Gastroesophageal sphincter (tissue), 4 donors: ENCODE measurements around the gene USP6NL. TPM values are rescaled to one million over a fixed set of nuclear protein-coding genes. Genes with fewer than 3 reads are reported as not detected.

Experiments
- ATAC-seq: fragments of 150-250 bp; one replicate; pipeline ENCODE4 v1.9.1; 2016; ENCODE audit warnings: mild to moderate bottlenecking, moderate library complexity
- H3K27ac ChIP-seq, 4 donors: fragments of 200-600 bp; sonication (generic) in 3 of 4; 1 replicate in 3 of 4; 2 replicates in 1 of 4; pipeline ENCODE4 v1.5.1; 2016 to 2019
- H3K27me3 ChIP-seq: fragments of 200-600 bp; sonication (generic); one replicate; pipeline ENCODE4 v1.5.1; 2019
- H3K36me3 ChIP-seq, 2 donors: fragments of 200-600 bp; sonication (generic); one replicate each; pipeline ENCODE4 v1.5.1; 2019; ENCODE audit warnings: control low read depth in 1 of 2
- H3K4me1 ChIP-seq, 3 donors: fragments of 200-600 bp; sonication (generic); 1 replicate in 2 of 3; 2 replicates in 1 of 3; pipeline ENCODE4 v1.5.1; 2016 to 2019; ENCODE audit warnings: control low read depth in 2 of 3
- H3K4me3 ChIP-seq, 2 donors: fragments of 200-600 bp; sonication (generic); one replicate each; pipeline ENCODE4 v1.5.1; 2019; ENCODE audit warnings: mild to moderate bottlenecking in 1 of 2, moderate library complexity in 1 of 2
- H3K9me3 ChIP-seq, 3 donors: fragments of 200-600 bp; sonication (generic); one replicate each; pipeline ENCODE4 v1.5.1; 2017 to 2019; ENCODE audit warnings: control low read depth in 2 of 3
- EP300 ChIP-seq: sonication (generic); formaldehyde crosslinking; IDR thresholded peaks from one replicate; pipeline ENCODE4 v1.6.1; 2017; ENCODE audit warnings: antibody characterized with exemption, mild to moderate bottlenecking
- POLR2A ChIP-seq, 2 donors: fragments of 450-650 bp; IDR thresholded peaks; one replicate each; pipeline ENCODE4 v1.6.1; 2017; ENCODE audit warnings: antibody characterized with exemption in 2 of 2, mild to moderate bottlenecking in 2 of 2, moderate library complexity in 1 of 2
- POLR2AphosphoS5 ChIP-seq: sonication (generic); formaldehyde crosslinking; IDR thresholded peaks from one replicate; pipeline ENCODE4 v1.6.1; 2017; ENCODE audit warnings: antibody characterized with exemption
- WGBS, 2 donors: methylation state at CpG; one replicate each; pipeline ENCODE4 v1.1.5; 2018; ENCODE audit warnings: low coverage in 1 of 2; 5-methylcytosine and 5-hydroxymethylcytosine counted together
- total RNA-seq, 4 donors: library from RNA; depleted of rRNA; stranded (reverse); fragments of >200 nt; gene quantifications; one replicate each; pipeline ENCODE4 v1.1.0, GENCODE V29; 2016
- TF ChIP-seq, protein P1 (sequence below), 4 experiments: fragments of 200-600 bp in 2 of 4; fragments of 450-650 bp in 2 of 4; sonication (generic) in 1 of 4; IDR thresholded peaks; one replicate each; pipeline ENCODE4 v1.5.1; 2017 to 2019; ENCODE audit warnings: antibody characterized with exemption in 4 of 4, mild to moderate bottlenecking in 2 of 4, moderate library complexity in 2 of 4

The USP6NL gene
- total RNA-seq, 4 donors from 2014 or later: 9.0 to 14.7 (median 12.5) TPM

DNA sequence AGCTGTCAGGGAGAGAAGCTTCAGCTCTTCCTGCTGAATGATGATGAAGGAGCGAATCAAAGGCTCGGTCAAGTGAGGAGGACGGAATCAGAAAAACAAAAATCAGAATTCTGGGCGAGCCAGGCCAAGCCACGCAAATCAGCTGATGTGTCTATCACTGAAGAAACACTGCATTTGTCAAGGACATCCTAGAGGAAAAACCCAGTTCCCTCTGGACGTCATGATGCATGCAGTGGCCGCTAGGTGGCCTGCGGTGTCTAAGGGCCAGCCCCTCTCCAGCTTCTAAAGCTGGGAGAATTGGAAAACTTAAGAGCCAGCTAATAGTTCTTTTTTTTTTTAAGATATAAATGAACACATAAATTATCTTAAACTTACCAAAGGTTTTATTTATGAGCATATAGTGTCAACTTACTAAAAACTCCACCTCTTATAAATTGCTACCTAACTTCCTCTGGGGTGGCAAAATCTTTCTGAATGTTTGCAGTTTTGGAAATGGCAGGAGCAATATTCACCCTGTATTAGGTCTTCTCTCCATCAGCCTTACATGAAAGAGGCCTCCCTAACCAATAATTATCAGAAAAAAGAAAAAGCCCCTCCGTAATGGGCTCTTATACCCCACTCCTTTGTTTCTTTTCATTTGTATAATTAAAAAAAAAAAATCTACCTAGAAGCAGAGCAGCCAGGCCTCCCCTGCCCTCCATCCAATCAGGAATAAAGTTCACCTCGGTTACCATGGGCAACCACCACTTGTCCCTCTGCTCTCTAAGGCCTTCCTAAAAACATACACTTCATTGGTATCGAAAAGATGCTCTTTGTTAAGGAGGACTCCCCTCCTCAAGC is 186.8 kb downstream of the USP6NL start:
- TF ChIP-seq EP300 (no peak), POLR2A (IDR thresholded peaks at IDR 0.05) (no peak), POLR2AphosphoS5 (no peak)
- TF ChIP-seq, protein P1, sequence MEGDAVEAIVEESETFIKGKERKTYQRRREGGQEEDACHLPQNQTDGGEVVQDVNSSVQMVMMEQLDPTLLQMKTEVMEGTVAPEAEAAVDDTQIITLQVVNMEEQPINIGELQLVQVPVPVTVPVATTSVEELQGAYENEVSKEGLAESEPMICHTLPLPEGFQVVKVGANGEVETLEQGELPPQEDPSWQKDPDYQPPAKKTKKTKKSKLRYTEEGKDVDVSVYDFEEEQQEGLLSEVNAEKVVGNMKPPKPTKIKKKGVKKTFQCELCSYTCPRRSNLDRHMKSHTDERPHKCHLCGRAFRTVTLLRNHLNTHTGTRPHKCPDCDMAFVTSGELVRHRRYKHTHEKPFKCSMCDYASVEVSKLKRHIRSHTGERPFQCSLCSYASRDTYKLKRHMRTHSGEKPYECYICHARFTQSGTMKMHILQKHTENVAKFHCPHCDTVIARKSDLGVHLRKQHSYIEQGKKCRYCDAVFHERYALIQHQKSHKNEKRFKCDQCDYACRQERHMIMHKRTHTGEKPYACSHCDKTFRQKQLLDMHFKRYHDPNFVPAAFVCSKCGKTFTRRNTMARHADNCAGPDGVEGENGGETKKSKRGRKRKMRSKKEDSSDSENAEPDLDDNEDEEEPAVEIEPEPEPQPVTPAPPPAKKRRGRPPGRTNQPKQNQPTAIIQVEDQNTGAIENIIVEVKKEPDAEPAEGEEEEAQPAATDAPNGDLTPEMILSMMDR (IDR thresholded peaks at IDR 0.05): peak; percentile 45 to 77 (median 52)
- WGBS, 2 donors: 35 to 39% methylated on average over 7 to 10 of the region's 11 CpGs
- no peak overlapping the region for H3K4me3 ChIP-seq
- no peaks in the 10 kb centered on the region for H3K27me3 ChIP-seq
- no peaks in the 10 kb centered on the region for H3K4me1 ChIP-seq
- no peaks in the 10 kb centered on the region for H3K36me3 ChIP-seq
- peaks cover 0 to 33% (median 0%) of the 10 kb centered on the region in 3 donors for H3K9me3 ChIP-seq
- H3K27ac ChIP-seq: no peak overlapping the region
- no peak for ATAC-seq

DNA sequence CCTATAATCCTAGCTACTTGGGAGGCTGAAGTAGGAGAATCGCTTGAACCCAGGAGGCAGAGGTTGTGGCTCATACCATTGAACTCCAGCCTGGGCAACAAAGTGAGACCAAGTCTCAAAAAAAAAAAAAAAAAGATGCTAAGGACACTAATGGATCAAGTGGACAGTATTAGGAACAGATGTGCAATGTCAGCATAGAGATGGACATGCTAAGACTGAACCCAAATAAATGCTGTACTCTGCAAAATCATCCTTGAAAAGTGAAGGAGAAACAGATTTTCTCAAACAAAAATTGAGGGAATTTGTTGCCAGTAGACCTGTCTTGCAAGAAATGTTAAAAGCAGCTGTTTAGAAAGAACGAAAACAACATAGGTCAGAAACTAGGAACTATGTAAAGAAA is 194.5 kb downstream of the USP6NL start:
- no peak overlapping the region for H3K27ac ChIP-seq
- no peak for ATAC-seq
- no peak for TF ChIP-seq POLR2A (IDR thresholded peaks at IDR 0.05)
- no peak for TF ChIP-seq POLR2AphosphoS5
- TF ChIP-seq, protein P1 (IDR thresholded peaks at IDR 0.05): no peak
- no peak for TF ChIP-seq EP300
- H3K9me3 ChIP-seq: peaks cover 0 to 48% (median 0%) of the 10 kb centered on the region in 3 donors
- H3K4me1 ChIP-seq: no peaks in the 10 kb centered on the region
- no peaks in the 10 kb centered on the region for H3K27me3 ChIP-seq
- no peaks in the 10 kb centered on the region for H3K36me3 ChIP-seq
- WGBS, 2 donors: 85 to 88% methylated on average over 2 of the region's 2 CpGs
- no peak overlapping the region for H3K4me3 ChIP-seq

DNA sequence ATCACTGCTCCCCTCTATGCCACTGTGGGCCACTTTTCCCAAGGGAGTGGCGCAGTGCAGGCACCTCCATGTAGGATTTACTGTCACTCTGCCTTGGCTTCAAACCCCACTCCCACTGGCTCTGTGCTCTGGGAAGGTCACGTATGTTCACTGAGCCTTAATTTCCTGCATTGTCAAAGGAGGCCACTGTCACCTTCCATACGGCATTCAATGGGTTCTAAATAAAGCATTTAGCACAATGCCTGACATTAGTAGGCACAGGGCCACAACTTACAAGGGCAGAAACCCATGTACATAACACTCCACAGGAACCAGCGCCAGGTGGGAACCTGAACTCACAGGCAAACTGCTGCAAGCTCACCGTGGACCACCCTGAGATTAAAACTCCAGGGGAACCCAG is 196.4 kb downstream of the USP6NL start:
- Histone ChIP-seq H3K4me1 (no peaks in the 10 kb centered on the region), H3K4me3 (no peak overlapping the region), H3K9me3 (peaks cover 0 to 35% (median 0%) of the 10 kb centered on the region in 3 donors), H3K27ac (no peak overlapping the region), H3K27me3 (no peaks in the 10 kb centered on the region), H3K36me3 (no peaks in the 10 kb centered on the region)
- no peak for ATAC-seq
- 92 to 100% methylated on average over 1 to 4 of the region's 5 CpGs for WGBS, 2 donors
- TF ChIP-seq, protein P1 (IDR thresholded peaks at IDR 0.05): no peak
- TF ChIP-seq POLR2AphosphoS5: no peak
- no peak for TF ChIP-seq POLR2A (IDR thresholded peaks at IDR 0.05)
- no peak for TF ChIP-seq EP300

DNA sequence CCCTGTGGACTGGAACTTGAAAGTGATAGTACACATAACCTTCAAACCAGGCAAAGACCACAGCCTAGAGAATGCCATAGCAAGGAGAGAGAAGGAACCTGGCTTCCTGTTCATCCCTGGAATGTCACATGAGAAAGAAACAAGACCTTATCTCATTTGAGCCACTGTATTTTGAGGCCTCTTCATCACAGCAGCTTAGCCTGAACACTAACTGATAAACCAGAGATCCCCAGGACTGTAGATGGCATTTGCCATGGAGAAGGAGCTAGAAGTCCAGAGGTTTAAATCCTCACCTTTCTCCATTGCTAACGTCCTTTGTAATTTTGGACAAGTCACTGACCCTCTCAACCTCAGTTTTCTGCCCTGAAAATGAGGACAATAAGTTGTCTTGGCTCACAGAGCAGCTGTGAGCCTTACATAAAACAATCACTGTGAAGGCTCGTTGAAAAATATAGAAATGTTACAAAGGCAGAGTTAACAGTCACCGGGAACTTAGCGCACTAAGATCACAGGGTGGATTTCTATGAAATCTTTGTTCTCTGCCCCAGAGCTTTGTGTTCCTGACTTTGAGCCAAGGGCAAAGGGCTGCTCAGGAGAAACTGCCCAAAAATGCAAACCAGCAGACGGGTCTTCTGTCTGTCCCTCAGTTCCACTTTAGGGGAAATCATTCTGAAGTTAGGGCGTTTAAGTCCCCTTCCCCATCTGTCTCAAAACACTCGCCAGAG is 197.0 kb downstream of the USP6NL start:
- Histone ChIP-seq H3K9me3 (peaks cover 0 to 31% (median 0%) of the 10 kb centered on the region in 3 donors), H3K4me1 (no peaks in the 10 kb centered on the region), H3K4me3 (no peak overlapping the region), H3K27ac (no peak overlapping the region), H3K27me3 (no peaks in the 10 kb centered on the region), H3K36me3 (no peaks in the 10 kb centered on the region)
- ATAC-seq: no peak
- 57 to 60% methylated on average over 7 of the region's 7 CpGs for WGBS, 2 donors
- TF ChIP-seq POLR2A (IDR thresholded peaks at IDR 0.05): no peak
- TF ChIP-seq, protein P1 (IDR thresholded peaks at IDR 0.05): no peak
- no peak for TF ChIP-seq POLR2AphosphoS5
